SU-DHL-6 (cell line): ENCODE results near the gene GPT2.

Experiments
- CTCF ChIP-seq: fragments of 200-600 bp; sonication (generic); IDR thresholded peaks from one replicate; pipeline ENCODE4 v1.5.1; 2017; ENCODE audit warnings: antibody characterized with exemption, mild to moderate bottlenecking, low read length, moderate library complexity; ENCODE audit not compliant: insufficient read depth, poor library complexity, severe bottlenecking
- EZH2phosphoT487 ChIP-seq: fragments of 200-600 bp; sonication (generic), shearing (Covaris generic); conservative IDR thresholded peaks from 2 replicates; pipeline ENCODE4 v1.6.1; 2018; ENCODE audit warnings: mild to moderate bottlenecking, antibody characterized with exemption, low read length, moderate library complexity, mixed read lengths

DNA sequence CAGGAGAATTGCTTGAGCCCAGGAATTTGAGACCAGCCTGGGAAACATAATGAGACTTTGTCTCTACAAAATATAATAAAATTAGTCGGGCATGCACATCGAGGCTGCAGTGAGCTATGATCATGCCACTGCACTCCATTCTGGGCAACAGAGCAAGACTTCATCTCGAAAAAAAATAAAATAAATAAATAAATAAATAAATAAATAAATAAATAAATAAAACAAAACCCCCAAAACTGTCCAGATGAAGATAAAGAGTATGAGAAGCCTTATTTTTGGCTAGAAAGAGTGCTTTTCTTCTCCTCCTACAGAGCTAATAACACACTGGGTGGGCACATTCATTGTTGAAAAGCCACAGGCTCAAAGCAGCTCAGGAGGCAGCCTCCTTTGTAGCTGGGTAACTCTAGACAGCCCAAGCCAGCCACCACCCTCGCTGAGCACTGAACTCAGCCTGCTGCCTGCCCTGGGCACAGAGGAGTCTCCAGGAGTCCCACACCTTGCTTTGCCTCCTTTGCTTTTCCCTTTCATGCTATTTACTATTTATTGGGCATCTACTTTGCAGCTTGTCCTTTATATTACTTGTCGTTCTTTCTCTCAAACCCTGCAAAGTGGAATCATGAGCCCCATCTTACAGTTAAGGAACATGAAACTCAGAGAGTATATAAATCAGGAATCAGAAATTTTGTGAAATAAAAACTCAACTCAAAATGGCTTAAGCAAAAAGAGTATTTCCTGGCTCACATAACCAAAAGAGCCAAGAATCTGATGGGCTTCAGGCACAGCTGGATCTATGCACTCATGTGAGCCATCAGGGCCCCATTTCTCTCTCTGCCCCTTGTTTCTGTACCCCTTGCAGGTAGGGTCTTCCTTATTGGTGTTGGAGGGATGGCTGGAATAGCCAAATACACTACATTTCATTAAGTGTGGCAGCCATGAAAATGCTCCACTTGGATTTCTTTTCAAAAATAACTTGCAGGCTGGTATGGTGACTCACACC is 35.1 kb upstream of the GPT2 start:
- TF ChIP-seq CTCF (no peak), EZH2phosphoT487 (no peak)
